NK-92 (cell line): Measurements from ENCODE around the gene SNN.

Experiments
- DNase-seq: peaks from one replicate; lab custom pipeline; 2025; ENCODE audit not compliant: unreplicated experiment; lab: John Stamatoyannopoulos, UW

Gene SNN

GRCh38 chr16:11677959-11678881, 10.0 kb downstream of the SNN start:
- DNase-seq: no peak

- no peak for DNase-seq
Measured at GRCh38 chr16:11679250-11679649, 11.0 kb downstream of the SNN start.

GRCh38 chr16:11679941-11680911, 12.0 kb downstream of the SNN start:
- DNase-seq: no peak

GRCh38 chr16:11681556-11681955, 13.3 kb downstream of the SNN start:
- DNase-seq: no peak

GRCh38 chr16:11681976-11682654, 13.9 kb downstream of the SNN start:
- no peak for DNase-seq

GRCh38 chr16:11682655-11683096, 14.4 kb downstream of the SNN start:
- no peak for DNase-seq

- DNase-seq: no peak
Measured at GRCh38 chr16:11683145-11683544, 14.9 kb downstream of the SNN start.

GRCh38 chr16:11684231-11685025, 16.2 kb downstream of the SNN start:
- no peak for DNase-seq

GRCh38 chr16:11685844-11686618, 17.8 kb downstream of the SNN start:
- no peak for DNase-seq

- no peak for DNase-seq
Measured at GRCh38 chr16:11686713-11687380, 18.6 kb downstream of the SNN start.

GRCh38 chr16:11687601-11688519, 19.6 kb downstream of the SNN start:
- DNase-seq: no peak

GRCh38 chr16:11688520-11688886, 20.2 kb downstream of the SNN start:
- DNase-seq: no peak

GRCh38 chr16:11689031-11689840, 21.0 kb downstream of the SNN start:
- DNase-seq: no peak

GRCh38 chr16:11691235-11691634, 23.0 kb downstream of the SNN start:
- DNase-seq: no peak

GRCh38 chr16:11691771-11692170, 23.5 kb downstream of the SNN start:
- no peak for DNase-seq

GRCh38 chr16:11692171-11692570, 23.9 kb downstream of the SNN start:
- no peak for DNase-seq

- no peak for DNase-seq
Measured at GRCh38 chr16:11692651-11693050, 24.4 kb downstream of the SNN start.
